Measurements from ENCODE around the gene FES.
A peak's percentile ranks its signal among the peaks of the same experiment; 100 is the strongest.
"Not testable (repeated sequence)": the region's sequence is repeated elsewhere in the genome, so short reads cannot be mapped to it uniquely, and the experiment has no call there.

Gene FES

GRCh38 chr15:90911906-90912769 is 27.8 kb downstream of the FES start:
- no peak for DNase-seq

GRCh38 chr15:90912770-90913075 is 28.4 kb downstream of the FES start:
- no peak for DNase-seq

DNA sequence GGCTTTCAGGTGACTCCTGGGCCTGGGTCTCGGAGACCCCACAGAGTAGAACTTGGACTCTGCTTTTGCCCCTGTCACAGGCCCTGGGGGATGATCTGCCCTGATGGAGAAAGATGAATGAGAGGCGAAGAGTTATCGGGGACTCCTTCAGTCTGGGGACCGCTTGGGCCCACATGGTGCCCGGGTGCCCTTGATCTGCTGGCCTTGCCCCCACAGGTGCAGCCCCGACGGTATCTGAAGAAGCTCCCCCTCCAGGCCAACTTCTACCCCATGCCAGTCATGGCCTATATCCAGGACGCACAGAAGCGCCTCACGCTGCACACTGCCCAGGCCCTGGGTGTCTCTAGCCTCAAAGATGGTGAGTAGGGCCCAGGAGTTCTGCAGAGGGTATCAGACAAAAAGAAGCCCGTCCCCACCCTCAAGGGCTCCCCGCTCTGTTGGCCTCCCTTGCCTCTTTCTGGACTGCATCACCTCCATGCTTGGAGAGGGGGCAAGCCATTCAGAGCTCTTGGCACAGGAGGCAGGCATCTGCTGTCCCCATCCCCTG is 29.2 kb downstream of the FES start:
- DNase-seq: no peak

DNA sequence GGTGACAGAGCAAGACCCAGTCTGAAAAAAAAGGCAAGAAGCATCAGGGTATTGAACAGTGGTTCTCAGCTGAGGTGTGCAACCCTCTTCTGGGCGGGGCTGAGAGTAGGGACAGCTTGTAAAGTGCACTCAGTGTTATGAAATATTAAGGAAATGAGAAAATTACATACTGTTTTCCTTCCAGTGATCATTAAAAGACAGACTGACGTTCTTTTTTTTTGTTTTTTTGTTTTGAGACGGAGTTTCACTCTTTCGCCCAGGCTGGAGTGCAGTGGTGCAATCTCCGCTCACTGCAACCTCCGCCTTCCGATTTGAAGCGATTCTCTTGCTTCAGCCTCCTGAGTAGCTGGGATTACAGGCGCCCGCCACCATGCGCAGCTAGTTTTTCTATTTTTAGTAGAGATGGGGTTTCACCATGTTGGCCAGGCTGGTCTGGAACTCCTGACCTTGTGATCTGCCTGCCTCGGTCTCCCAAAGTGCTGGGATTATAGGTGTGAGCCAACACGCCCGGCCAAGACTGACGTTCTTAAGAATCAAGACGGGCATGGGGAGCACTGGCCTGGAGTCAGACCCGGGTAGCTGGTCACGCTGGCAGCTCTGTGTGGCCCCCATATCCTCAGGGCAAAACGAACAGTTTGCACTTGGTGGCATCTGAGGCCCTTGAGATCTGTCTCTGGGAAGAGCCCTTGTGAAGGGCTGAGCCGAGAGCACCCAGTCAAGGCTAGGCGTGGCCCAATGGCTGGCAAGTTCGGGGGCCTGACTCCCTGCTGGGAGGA is 30.2 kb downstream of the FES start:
- no peak for DNase-seq

- no peak for DNase-seq
Observed at GRCh38 chr15:90915216-90915807, 31.0 kb downstream of the FES start.

DNA sequence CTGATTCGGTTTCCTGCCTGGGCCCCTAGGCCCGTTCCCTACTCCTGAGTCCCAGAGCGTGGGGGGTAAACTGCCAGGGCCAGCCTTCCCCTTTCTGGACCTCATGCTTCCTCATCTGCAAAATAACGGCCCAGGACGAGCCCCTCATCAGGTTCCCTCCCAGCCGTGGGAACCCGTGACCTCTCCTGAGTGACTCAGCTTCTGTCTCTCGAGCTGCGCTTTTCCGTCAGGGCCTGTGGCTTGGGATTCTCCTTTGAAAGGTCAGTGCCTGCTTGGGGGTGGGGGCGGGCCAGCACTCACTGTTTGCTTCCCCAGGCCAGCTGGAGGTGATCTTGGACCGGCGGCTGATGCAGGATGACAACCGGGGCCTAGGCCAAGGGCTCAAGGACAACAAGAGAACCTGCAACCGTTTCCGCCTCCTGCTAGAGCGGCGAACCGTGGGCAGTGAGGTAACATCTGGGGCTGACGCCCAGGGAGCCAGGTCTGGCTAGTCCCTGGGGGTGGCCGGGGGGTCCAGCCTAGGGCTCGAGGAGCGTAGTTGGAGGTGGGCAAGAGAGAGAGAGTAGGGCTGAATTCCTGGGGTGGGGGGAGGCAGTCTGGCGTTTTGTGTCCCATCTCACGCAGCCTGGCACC is 31.6 kb downstream of the FES start:
- DNase-seq: no peak

DNA sequence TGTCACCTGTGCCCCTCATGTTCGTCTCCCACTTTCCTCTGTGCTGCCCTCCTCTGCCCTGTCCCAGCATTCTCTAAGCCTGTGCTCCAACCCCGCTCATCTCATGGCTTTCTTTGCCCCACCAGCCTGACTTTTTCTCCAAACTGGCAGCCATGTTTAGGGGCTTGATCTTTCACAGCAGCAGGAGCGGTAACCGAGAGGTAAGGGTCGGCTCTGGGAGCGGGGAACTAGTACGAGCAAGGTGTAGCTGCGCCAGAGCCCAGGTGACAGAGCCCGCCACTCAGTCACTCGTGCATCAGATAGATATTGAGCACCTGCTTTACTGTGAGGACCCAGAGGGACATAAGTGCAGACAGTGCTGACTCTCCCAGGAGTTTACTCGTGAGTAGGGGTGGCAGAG is 32.2 kb downstream of the FES start:
- no peak for DNase-seq

- no peak for DNase-seq
Observed at GRCh38 chr15:90917569-90917968, 33.3 kb downstream of the FES start.

DNA sequence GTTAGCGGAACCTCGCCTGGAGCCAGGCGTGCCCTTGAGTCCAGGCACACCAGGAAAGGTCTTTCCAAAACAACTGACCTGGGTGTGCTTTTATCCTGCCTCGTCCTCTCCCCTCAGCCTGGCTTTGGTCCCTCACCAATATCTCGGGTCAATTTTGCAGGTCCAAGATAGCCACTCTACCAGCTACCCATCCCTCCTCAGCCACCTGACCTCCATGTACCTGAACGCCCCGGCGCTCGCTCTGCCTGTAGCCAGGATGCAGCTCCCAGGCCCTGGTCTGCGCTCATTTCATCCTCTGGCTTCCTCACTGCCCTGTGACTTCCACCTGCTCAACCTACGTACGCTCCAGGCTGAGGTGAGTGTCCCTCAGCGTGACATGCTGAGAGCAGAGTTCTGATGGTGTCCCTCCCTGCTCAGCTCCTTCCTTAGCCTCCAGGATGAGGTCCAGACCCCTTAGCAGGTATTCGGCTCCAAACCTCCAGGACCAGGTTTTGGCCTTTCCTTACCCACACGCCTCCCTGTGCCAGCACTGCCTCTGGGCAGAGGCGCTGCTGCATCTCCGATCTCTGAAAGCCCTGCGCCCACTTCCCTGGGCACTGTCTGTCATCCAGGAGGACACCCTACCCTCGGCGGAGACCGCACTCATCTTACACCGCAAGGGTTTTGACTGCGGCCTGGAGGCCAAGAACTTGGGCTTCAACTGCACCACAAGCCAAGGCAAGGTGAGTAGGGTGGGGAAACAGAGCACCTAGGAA is 33.9 kb downstream of the FES start:
- no peak for DNase-seq

DNA sequence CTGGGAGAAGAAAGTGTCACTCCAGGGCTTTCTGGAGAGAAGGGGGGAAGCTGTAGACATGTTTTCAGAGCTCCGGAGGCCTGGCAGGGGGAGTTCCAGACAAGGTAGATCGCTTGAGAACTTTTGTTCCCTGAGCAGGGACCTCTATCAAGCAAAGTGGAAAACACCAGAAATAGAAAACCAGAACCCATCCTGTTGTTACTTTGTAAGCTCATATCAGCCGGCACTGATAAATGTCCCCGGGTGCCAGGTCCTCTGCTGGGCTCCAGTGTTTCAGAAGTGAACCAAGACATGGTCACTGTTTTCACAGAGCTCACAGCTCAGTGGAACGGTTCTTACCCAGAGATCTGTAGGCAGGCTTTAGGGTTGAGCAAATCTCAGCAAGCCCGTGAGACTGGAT is 34.5 kb downstream of the FES start:
- DNase-seq: no peak

- DNase-seq: no peak
Observed at GRCh38 chr15:90921887-90922286, 37.6 kb downstream of the FES start.

DNA sequence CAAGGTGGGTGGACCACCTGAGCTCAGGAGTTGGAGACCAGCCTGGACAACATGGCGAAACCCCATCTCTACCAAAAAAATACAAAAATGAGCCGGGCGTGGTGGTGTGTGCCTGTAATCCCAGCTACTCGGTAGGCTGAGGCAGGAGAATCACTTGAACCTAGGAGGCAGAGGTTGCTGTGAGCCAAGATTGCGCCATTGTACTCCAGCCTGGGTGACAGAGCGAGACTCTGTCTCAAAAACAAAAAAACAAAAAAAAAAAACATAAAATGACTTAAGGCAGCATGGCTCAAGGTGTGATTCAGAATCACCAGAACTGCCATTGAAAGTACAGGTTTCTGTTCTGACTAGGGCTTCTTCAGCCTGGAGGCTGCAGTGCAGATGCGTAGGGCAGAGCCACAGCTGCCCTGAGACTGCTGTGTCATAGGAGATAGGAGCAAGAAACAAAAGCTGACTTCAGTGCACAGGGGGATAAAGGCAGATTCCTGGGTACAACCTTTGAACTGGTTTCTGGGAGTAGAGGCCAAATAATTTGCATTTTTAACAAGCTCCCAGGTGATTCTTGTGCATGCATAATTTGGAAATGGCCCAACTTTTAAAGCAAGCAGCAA is 38.5 kb downstream of the FES start:
- DNase-seq: not testable (repeated sequence)

GRCh38 chr15:90924375-90924774 is 40.1 kb downstream of the FES start:
- no peak for DNase-seq

DNA sequence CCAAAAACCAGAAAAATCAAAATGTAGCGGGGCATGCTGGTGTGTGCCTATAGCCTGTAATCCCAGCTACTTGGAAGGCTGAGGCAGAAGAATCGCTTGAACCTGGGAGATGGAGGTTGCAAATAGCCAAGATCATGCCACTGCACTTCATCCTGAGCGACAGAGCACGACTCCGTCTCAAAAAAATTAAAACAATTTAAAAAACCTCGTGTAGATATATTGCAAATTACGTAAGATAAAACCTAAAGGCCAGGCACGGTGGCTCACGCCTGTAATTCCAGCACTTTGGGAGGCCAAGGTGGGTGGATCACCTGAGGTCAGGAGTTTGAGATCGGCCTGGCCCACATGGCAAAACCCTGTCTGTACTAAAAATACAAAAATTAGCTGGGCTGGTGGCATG is 42.5 kb downstream of the FES start:
- not testable (repeated sequence) for DNase-seq

DNA sequence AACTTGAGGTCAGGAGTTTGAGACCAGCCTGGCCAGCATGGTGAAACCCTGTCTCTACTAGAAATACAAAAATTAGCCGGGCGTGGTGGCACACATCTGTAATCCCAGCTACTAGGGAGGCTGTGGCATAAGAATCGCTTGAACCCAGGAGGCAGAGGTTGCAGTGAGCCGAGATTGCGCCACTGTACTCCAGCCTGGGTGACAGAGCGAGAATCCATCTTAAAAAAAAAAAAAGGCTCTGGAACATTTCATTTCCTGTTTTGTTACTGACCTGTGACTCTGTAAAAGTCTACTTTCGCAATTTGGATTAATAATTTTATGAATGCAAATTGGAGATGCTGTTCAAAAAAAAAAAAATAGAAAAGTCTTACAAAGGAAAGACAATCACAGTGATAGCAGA is 43.8 kb downstream of the FES start:
- not testable (repeated sequence) for DNase-seq

GRCh38 chr15:90929246-90930019 is 45.1 kb downstream of the FES start:
- no peak for DNase-seq

GRCh38 chr15:90930861-90931574 is 46.7 kb downstream of the FES start:
- no peak for DNase-seq

DNA sequence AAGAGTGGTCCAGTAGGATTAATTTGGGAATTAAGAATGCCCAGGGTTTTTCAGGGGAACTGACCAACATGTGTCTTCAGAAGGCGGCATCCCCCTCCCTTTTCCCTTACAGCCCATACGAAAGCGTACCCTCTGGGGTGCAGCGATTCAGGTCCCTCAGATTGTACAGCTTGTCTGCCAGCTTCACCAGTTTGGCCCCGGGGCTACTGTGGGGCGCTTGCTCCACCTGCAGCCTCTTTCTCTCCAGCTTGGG is 47.2 kb downstream of the FES start:
- DNase-seq: no peak

DNA sequence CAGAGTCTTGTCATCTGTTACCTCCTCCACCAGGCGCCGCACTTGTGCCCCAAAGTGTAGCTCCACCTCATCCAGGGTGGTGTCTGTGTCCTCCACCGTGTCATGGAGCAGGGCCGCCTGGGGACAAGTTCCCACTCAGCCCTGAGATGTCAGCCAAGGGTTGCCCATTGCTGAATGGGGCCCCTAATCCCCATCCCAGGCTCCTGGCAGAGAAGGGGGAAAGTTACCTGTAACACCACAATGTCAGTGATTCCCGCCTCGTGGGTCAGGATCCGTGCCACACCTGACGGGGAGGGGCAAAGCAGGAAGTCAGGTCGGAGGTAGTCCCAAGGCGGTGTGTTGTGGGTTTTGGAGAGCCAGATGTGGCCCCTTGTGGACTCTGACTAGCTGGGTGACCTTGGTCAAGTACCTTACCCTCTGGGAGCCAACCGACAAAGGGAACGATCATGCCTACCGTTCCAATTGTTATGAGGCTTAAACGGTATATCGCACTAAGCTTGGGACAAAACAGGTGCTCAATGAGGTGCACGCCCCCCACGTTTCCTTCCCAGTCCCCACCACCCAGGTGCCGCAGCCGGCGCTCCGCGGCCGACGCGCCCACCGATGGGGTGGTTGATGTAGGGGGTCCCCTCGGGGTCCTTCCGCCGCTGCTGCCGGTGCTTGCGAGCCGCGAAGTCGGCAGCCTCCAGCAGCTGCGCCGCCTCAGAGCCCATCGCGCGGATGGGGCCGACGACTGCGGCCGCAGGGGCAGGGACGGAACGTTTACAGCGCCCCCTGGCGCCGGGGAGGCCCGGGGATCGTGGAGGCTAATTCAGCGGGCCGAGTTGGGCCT is 47.7 kb downstream of the FES start, which contains the start of gene HDDC3:
HDDC3 (minus strand) TSS at position 722 of the 832 bp plus-strand sequence; CDS start at position 713, 9 bp downstream.
- peak; percentile 96 to 97 for DNase-seq

DNA sequence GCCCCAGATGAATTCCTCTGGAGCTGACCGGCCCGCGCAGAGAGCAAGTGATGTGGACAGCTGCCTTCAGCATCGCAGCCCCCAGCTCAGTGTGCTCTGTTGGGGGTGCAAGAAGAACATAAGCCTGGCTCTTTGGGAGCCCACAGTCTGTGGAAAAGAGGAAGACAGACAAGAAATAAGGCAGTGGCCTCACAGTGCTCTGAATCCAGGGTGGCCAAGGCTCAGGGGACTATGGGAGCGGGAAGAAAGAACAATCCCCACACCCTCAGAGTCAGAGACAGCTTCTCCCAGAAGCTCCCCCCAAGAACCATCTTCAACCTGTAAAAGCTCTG is 48.3 kb downstream of the FES start:
- DNase-seq: no peak

Data from stimulated activated CD4-positive, alpha-beta T cell treated with anti-CD3 and anti-CD28 coated beads, Interleukin-2, amount 100 ng/mL, for 48 hours (primary cell).